Endothelial cell of umbilical vein (primary cell): ENCODE measurements around the gene SLC22A8. TPM values are rescaled to one million over a fixed set of nuclear protein-coding genes. Genes with fewer than 3 reads are reported as not detected.
A peak's percentile ranks its signal among the peaks of the same experiment; 100 is the strongest.

Source experiments
- BruUV-seq: library from RNA; stranded (reverse); fragments of 400-500 nt; replicated peaks from 2 replicates; lab custom pipeline; 2021; lab: Mats Ljungman, UMichigan
- CTCF ChIA-PET: fragments of 300-600, 350-600 bp; sonication (Branson Sonifier 250); formaldehyde crosslinking; loops from one replicate; lab custom pipeline; 2021; ENCODE audit warnings: antibody characterized with exemption, inconsistent platforms; lab: Charles Lee
- POLR2A ChIA-PET: fragments of 300-600, 350-600 bp; sonication (Branson Sonifier 250); formaldehyde crosslinking; loops from one replicate; lab custom pipeline; 2021; ENCODE audit warnings: antibody characterized with exemption, inconsistent platforms; lab: Charles Lee
- DNase-seq: peaks from one replicate; pipeline ENCODE4 v3.0.0-alpha.2; 2011; ENCODE audit warnings: low read depth, low spot score
- FAIRE-seq: peaks from 2 replicates; lab custom pipeline; 2011; peaks lifted over from hg19 to GRCh38; lab: Jason Lieb, UNC
- H2AFZ ChIP-seq: 2 replicates; pipeline ENCODE4 v1.6.0; 2012; ENCODE audit warnings: low read depth, low read length, control low read depth, inconsistent platforms
- H3K27ac ChIP-seq: 2 replicates; pipeline ENCODE4 v1.5.1; 2011; ENCODE audit warnings: low read depth, mild to moderate bottlenecking, control low read depth, low read length, moderate library complexity; ENCODE audit not compliant: insufficient read depth
- H3K27me3 ChIP-seq, 2 experiments: 2 replicates each; pipeline versions ENCODE4 v1.6.0 to v1.6.1; 2011; ENCODE audit warnings: low read length in 2 of 2, mixed read lengths in 1 of 2; ENCODE audit not compliant: control insufficient read depth in 2 of 2, insufficient read depth in 2 of 2
- H3K36me3 ChIP-seq, 2 experiments: 2 replicates in 1 of 2; 3 replicates in 1 of 2; pipeline ENCODE4 v1.5.1; 2011; ENCODE audit warnings: low read length in 2 of 2, mild to moderate bottlenecking in 1 of 2, moderate library complexity in 1 of 2; ENCODE audit not compliant: control insufficient read depth in 2 of 2, insufficient read depth in 2 of 2; ENCODE audit errors: extremely low read depth in 1 of 2
- H3K4me1 ChIP-seq: 3 replicates; pipeline ENCODE4 v1.5.1; 2011; ENCODE audit warnings: mild to moderate bottlenecking, low read length; ENCODE audit not compliant: control insufficient read depth, insufficient read depth; ENCODE audit errors: extremely low read depth
- H3K4me2 ChIP-seq: 2 replicates; pipeline ENCODE4 v1.6.1; 2011; ENCODE audit warnings: low read length, control low read depth, mixed read lengths; ENCODE audit not compliant: insufficient read depth
- H3K4me3 ChIP-seq, 3 experiments: fragments of 200-600 bp in 1 of 3; sonication (generic), shearing (Covaris generic) in 1 of 3; replicated peaks in 1 of 3; 2 replicates each; pipeline ENCODE4 v1.5.1; 2011 to 2016; ENCODE audit warnings: control low read depth in 3 of 3, low read length in 3 of 3, mild to moderate bottlenecking in 2 of 3, inconsistent platforms in 1 of 3, low read depth in 1 of 3, moderate library complexity in 1 of 3; ENCODE audit not compliant: insufficient read depth in 1 of 3
- H3K79me2 ChIP-seq: 2 replicates; pipeline ENCODE4 v1.6.0; 2012; ENCODE audit warnings: low read length, inconsistent platforms; ENCODE audit not compliant: control insufficient read depth, insufficient read depth
- H3K9ac ChIP-seq: replicated peaks from 2 replicates; pipeline ENCODE3; 2011; ENCODE audit warnings: low read length, control low read depth; ENCODE audit not compliant: insufficient read depth; ENCODE audit errors: extremely low read depth
- H3K9me1 ChIP-seq: replicated peaks from 3 replicates; pipeline ENCODE4 v1.6.0; 2011; ENCODE audit warnings: mild to moderate bottlenecking, low read length; ENCODE audit not compliant: control insufficient read depth, insufficient read depth; ENCODE audit errors: extremely low read depth
- H3K9me3 ChIP-seq: replicated peaks from 2 replicates; pipeline ENCODE4 v1.5.1; 2012; ENCODE audit warnings: low read length, inconsistent platforms; ENCODE audit not compliant: control insufficient read depth, insufficient read depth
- H4K20me1 ChIP-seq: replicated peaks from 2 replicates; pipeline ENCODE3; 2011; ENCODE audit warnings: mild to moderate bottlenecking, low read length; ENCODE audit not compliant: control insufficient read depth, insufficient read depth; ENCODE audit errors: extremely low read depth
- CTCF ChIP-seq, 2 donors: IDR thresholded peaks; 1 replicate in 1 of 2; 2 replicates in 1 of 2; pipeline ENCODE4 v1.5.1; 2011; ENCODE audit warnings: low read length in 2 of 2, mild to moderate bottlenecking in 2 of 2, moderate library complexity in 2 of 2, control low read depth in 1 of 2, inconsistent platforms in 1 of 2, low read depth in 1 of 2; ENCODE audit not compliant: insufficient read depth in 1 of 2; ENCODE audit errors: extremely low read depth in 1 of 2
- EZH2 ChIP-seq: IDR thresholded peaks from 2 replicates; pipeline ENCODE4 v1.6.1; 2012; ENCODE audit warnings: borderline replicate concordance, low read depth, mild to moderate bottlenecking, moderate library complexity, low read length, inconsistent platforms; ENCODE audit not compliant: severe bottlenecking
- FOS ChIP-seq: IDR thresholded peaks from 2 replicates; pipeline ENCODE4 v1.6.1; 2011; ENCODE audit warnings: mild to moderate bottlenecking, low read length, moderate library complexity, borderline replicate concordance; ENCODE audit not compliant: insufficient read depth
- GATA2 ChIP-seq: IDR thresholded peaks from 2 replicates; pipeline ENCODE4 v1.7.0; 2011; ENCODE audit warnings: low read depth, mild to moderate bottlenecking, moderate library complexity, mixed read lengths, low read length; ENCODE audit not compliant: insufficient read length, insufficient read depth
- JUN ChIP-seq: IDR thresholded peaks from 2 replicates; pipeline ENCODE4 v1.6.1; 2011; ENCODE audit warnings: borderline replicate concordance, low read depth; ENCODE audit not compliant: insufficient read length, insufficient read depth
- POLR2A ChIP-seq: IDR thresholded peaks from 2 replicates; pipeline ENCODE4 v1.6.1; 2012; ENCODE audit warnings: low read depth, mild to moderate bottlenecking, control low read depth, low read length
- dilution Hi-C: fragments of 300-500 bp; cut with MboI; formaldehyde crosslinking; loops from one replicate; pipeline ENCODE4 v1.15.0; 2019; ENCODE audit warnings: low sequenced_read_pairs; ENCODE audit not compliant: extremely low pct_ligation_motif_present
- intact Hi-C: fragments of 100-400 bp; cut with micrococcal nuclease; formaldehyde crosslinking; loops from one replicate; pipeline ENCODE4 v1.10.0; 2022
- polyA plus RNA-seq, 4 experiments: library from polyadenylated mRNA; depleted of rRNA in 3 of 4; stranded (reverse) in 3 of 4; unstranded in 1 of 4; fragments of >200 nt; gene quantifications; 2 replicates each; pipeline versions ENCODE4 v1.2.1 to v1.2.3, GENCODE V29; 2011 to 2012; ENCODE audit warnings: missing spikeins in 1 of 4
- total RNA-seq: library from RNA; stranded (reverse); gene quantifications from 2 replicates; pipeline ENCODE4 v1.2.3, GENCODE V29; 2021

SLC22A8 gene
- total and polyA plus RNA-seq, 2 donors (not counting 3 experiments of a cell fraction or from before 2014, with no cell fraction given) = not detected

- no peaks in the 10 kb centered on the region for H3K27me3 ChIP-seq
- no peak overlapping the region for H3K4me2 ChIP-seq
- H2AFZ ChIP-seq = no peak overlapping the region
- no peak for DNase-seq
- H3K4me1 ChIP-seq = no peaks in the 10 kb centered on the region
- no TSS peak for BruUV-seq
- dilution Hi-C loops = no loop called here
- H3K4me3 ChIP-seq = no peak overlapping the region
- intact Hi-C loops = loop anchor here (5.0 kb wide), 1 partner anchor 41 kb away; the partner anchor contains the start of gene SLC22A8
- H3K36me3 ChIP-seq = no peaks in the 10 kb centered on the region
- FAIRE-seq = no peak
- ChIA-PET POLR2A (no interaction called here), CTCF (interaction anchor here (1.2 to 3.9 kb wide), 7 partner anchors 31 to 73 kb away, joined by 3 to 44 read pairs (median 6); no protein-coding TSS in a partner anchor)
- TF ChIP-seq POLR2A (no peak), GATA2 (no peak), JUN (no peak), FOS (no peak), EZH2 (no peak)
- no peak overlapping the region for H3K27ac ChIP-seq
- no peaks in the 10 kb centered on the region for H3K9me1 ChIP-seq
- H3K9ac ChIP-seq = no peak overlapping the region
- H3K9me3 ChIP-seq = no peaks in the 10 kb centered on the region
- H3K79me2 ChIP-seq = no peaks in the 10 kb centered on the region
- H4K20me1 ChIP-seq = no peaks in the 10 kb centered on the region
Measured at GRCh38 chr11:62976109-62976508, 39.5 kb downstream of the SLC22A8 start.

- H3K9me1 ChIP-seq = no peaks in the 10 kb centered on the region
- no peaks in the 10 kb centered on the region for H4K20me1 ChIP-seq
- FAIRE-seq = no peak
- H3K4me3 ChIP-seq = no peak overlapping the region
- H3K36me3 ChIP-seq = no peaks in the 10 kb centered on the region
- H3K4me1 ChIP-seq = no peaks in the 10 kb centered on the region
- no peak overlapping the region for H3K27ac ChIP-seq
- intact Hi-C loops (loop anchor here (1.0 to 5.0 kb wide), 2 partner anchors 42 to 66 kb away; partner anchors contain the start of gene SLC22A8), dilution Hi-C loops (no loop called here)
- no peak overlapping the region for H3K9ac ChIP-seq
- CTCF ChIA-PET = interaction anchor here (0.8 to 3.9 kb wide), 11 partner anchors 16 to 330 kb away, joined by 3 to 44 read pairs (median 3); no protein-coding TSS in a partner anchor
- POLR2A ChIA-PET = interaction anchor here (0.5 kb wide), 1 partner anchor 10 kb away, joined by 3 read pairs; no protein-coding TSS in a partner anchor
- no peak for TF ChIP-seq GATA2
- TF ChIP-seq CTCF (IDR thresholded peaks at IDR 0.05; ENCODE audit: extremely low read depth in 1 of 2, insufficient read depth in 1 of 2, low read depth in 1 of 2, low read length in 2 of 2) = peak; percentile 28 to 56
- no peak overlapping the region for H2AFZ ChIP-seq
- H3K9me3 ChIP-seq = no peaks in the 10 kb centered on the region
- peak; percentile 15 for DNase-seq
- no peaks in the 10 kb centered on the region for H3K79me2 ChIP-seq
- no peak overlapping the region for H3K4me2 ChIP-seq
- H3K27me3 ChIP-seq = no peaks in the 10 kb centered on the region
- no TSS peak for BruUV-seq
Measured at GRCh38 chr11:62974848-62975522, 40.7 kb downstream of the SLC22A8 start.
